ENCODE measurements around the gene RGMA. TPM values are rescaled to one million over a fixed set of nuclear protein-coding genes. Genes with fewer than 3 reads are reported as not detected.

The RGMA gene
- total and polyA plus RNA-seq, 5 experiments from 2014 or later, result not detected

- H3K27me3 Mint-ChIP-seq, result peaks cover 0 to 3% (median 0%) of the 10 kb centered on the region in 5 donors
- peaks cover 0 to 8% (median 6%) of the 10 kb centered on the region in 3 donors for H3K36me3 Mint-ChIP-seq
- peaks cover 10 to 44% (median 38%) of the 10 kb centered on the region in 4 donors for H3K4me1 Mint-ChIP-seq
- H3K4me3 Mint-ChIP-seq, result peak overlapping the region in 6 of 10 donors; percentile 2 to 67 (median 43)
- DNase-seq (no peak), ATAC-seq (no peak)
- peak overlapping the region in 9 of 10 donors; percentile 15 to 92 (median 65) for H3K27ac Mint-ChIP-seq
- POLR2A ChIA-PET, result no interaction called here
- H3K9me3 Mint-ChIP-seq, result peaks cover 0 to 13% (median 4%) of the 10 kb centered on the region in 9 donors
Observed at GRCh38 chr15:93049233-93049632, 39.8 kb downstream of the RGMA start.

DNA sequence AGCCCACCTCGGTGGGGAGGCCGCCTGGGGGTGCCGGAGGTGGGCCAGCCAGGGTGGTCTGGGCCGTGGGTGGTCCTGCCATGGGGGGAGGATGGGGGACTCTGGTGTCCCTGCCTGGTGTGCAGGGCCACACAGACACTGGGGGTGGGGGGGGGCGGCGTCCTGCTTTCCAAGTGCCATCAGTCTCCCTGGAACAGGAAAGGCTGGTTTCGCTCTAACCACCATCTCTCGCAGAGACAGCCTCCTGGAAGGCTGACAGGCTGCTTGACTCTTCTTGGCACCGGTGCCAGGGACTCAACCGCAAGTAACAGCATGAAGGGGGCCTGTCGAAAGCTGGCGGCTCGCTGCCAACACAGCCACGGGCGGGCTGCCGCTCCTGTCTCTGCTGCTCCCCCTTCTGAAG is 40.3 kb downstream of the RGMA start:
- POLR2A ChIA-PET, result no interaction called here
- H3K9me3 Mint-ChIP-seq, result peaks cover 0 to 13% (median 4%) of the 10 kb centered on the region in 9 donors
- peak; percentile 53 for ATAC-seq
- H3K4me3 Mint-ChIP-seq, result peak overlapping the region in 7 of 10 donors; percentile 2 to 67 (median 22)
- peak in 2 of 10 donors; percentile 23 to 42 for DNase-seq
- H3K36me3 Mint-ChIP-seq, result peaks cover 0 to 8% (median 6%) of the 10 kb centered on the region in 3 donors
- H3K27ac Mint-ChIP-seq, result peak overlapping the region in 8 of 10 donors; percentile 11 to 92 (median 58)
- peaks cover 10 to 44% (median 38%) of the 10 kb centered on the region in 4 donors for H3K4me1 Mint-ChIP-seq
- H3K27me3 Mint-ChIP-seq, result peaks cover 0 to 3% (median 0%) of the 10 kb centered on the region in 5 donors

DNA sequence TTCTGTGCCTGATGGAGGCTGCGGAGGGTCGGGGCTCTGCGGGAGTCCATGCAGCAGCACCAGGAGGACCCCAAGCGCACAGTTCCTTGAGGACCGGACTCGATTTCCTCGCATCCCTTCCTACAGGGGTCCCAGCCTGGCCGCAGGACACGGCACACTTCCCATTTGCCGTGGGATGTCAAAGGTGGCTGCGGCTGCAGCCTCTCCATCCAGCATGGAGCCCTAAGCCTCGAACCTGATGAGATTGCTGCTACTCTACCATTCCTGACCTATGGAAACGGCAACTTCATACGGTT is 40.6 kb downstream of the RGMA start:
- Mint-ChIP-seq H3K4me1 (peaks cover 10 to 44% (median 38%) of the 10 kb centered on the region in 4 donors), H3K27ac (peak overlapping the region in 4 of 10 donors; percentile 75 to 91 (median 89)), H3K4me3 (peak overlapping the region in 3 of 10 donors; percentile 22 to 64 (median 64)), H3K27me3 (peaks cover 0 to 3% (median 0%) of the 10 kb centered on the region in 5 donors), H3K36me3 (peaks cover 0 to 8% (median 6%) of the 10 kb centered on the region in 3 donors), H3K9me3 (peaks cover 0 to 13% (median 4%) of the 10 kb centered on the region in 9 donors)
- DNase-seq (no peak), ATAC-seq (no peak)
- POLR2A ChIA-PET, result no interaction called here

- POLR2A ChIA-PET, result interaction anchor here (1.2 to 1.4 kb wide), 2 partner anchors 12 to 18 kb away, joined by 4 to 5 read pairs; no protein-coding TSS in a partner anchor
- peaks cover 0 to 8% (median 6%) of the 10 kb centered on the region in 3 donors for H3K36me3 Mint-ChIP-seq
- H3K27me3 Mint-ChIP-seq, result peaks cover 0 to 2% (median under 1%) of the 10 kb centered on the region in 5 donors
- H3K4me1 Mint-ChIP-seq, result peaks cover 10 to 44% (median 38%) of the 10 kb centered on the region in 4 donors
- peak overlapping the region; percentile 3 to 91 (median 80) for H3K27ac Mint-ChIP-seq
- peaks cover 0 to 13% (median 4%) of the 10 kb centered on the region in 9 donors for H3K9me3 Mint-ChIP-seq
- H3K4me3 Mint-ChIP-seq, result peak overlapping the region in 8 of 10 donors; percentile 32 to 83 (median 64)
- peak in 7 of 10 donors; percentile 9 to 55 (median 37) for DNase-seq
- ATAC-seq, result peak; percentile 81 to 82
Observed at GRCh38 chr15:93047621-93048425, 41.2 kb downstream of the RGMA start.

GRCh38 chr15:93046721-93047120 is 42.3 kb downstream of the RGMA start:
- POLR2A ChIA-PET, result interaction anchor here (1.4 kb wide), 1 partner anchor 11 kb away, joined by 4 read pairs; no protein-coding TSS in a partner anchor
- H3K27ac Mint-ChIP-seq, result peak overlapping the region in 7 of 10 donors; percentile 29 to 86 (median 55)
- H3K36me3 Mint-ChIP-seq, result peaks cover 0 to 8% (median 6%) of the 10 kb centered on the region in 3 donors

GRCh38 chr15:93046120-93046519 is 42.9 kb downstream of the RGMA start:
- peaks cover 0 to 13% (median 4%) of the 10 kb centered on the region in 9 donors for H3K9me3 Mint-ChIP-seq
- POLR2A ChIA-PET, result no interaction called here
- DNase-seq, result no peak
- peaks cover 0 to 8% (median 6%) of the 10 kb centered on the region in 3 donors for H3K36me3 Mint-ChIP-seq
- H3K4me3 Mint-ChIP-seq, result peak overlapping the region in 5 of 10 donors; percentile 7 to 66 (median 28)
- H3K27me3 Mint-ChIP-seq, result peaks cover 0 to 2% (median under 1%) of the 10 kb centered on the region in 5 donors
- H3K4me1 Mint-ChIP-seq, result peaks cover 10 to 44% (median 38%) of the 10 kb centered on the region in 4 donors
- ATAC-seq, result no peak
- peak overlapping the region in 6 of 10 donors; percentile 5 to 86 (median 48) for H3K27ac Mint-ChIP-seq

More at GRCh38 chr15:93046721-93047120, 42.3 kb downstream of the RGMA start:
- Mint-ChIP-seq H3K9me3 (peaks cover 0 to 13% (median 4%) of the 10 kb centered on the region in 9 donors), H3K27me3 (peaks cover 0 to 2% (median 0%) of the 10 kb centered on the region in 5 donors), H3K4me3 (peak overlapping the region in 6 of 10 donors; percentile 20 to 66 (median 38)), H3K4me1 (peaks cover 10 to 44% (median 38%) of the 10 kb centered on the region in 4 donors)
- ATAC-seq (no peak), DNase-seq (no peak)

DNA sequence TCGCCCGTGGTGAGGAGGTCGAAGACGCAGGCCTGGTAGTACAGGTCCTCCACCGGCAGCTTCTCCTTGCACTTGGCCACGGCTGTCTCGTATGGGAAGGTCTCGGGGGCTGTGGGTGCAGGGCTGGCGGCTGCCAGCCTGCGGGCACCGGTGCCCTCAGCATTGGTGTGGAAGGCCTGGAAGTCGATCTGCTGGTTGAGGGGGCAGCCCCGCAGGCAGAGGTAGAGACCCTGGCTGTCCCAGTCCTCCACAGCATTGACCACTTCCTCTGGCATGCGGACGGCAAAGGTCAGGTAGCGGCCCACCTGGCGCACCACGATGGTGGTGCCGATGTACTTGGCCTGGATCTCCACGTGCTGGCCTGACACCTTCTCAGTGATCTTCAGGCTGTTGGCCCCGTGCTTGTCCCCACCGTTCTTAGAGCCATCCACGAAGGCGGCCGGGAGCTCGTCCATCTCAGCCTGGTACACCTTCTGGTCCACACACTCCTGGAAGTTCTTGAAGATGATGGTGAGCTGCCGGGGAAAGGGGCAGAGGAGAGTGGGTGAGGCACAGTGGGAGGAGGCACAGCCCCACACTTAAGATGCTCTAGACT is 43.7 kb downstream of the RGMA start:
- ATAC-seq, result no peak
- no peak for DNase-seq
- peak overlapping the region in 1 of 10 donors; percentile 7 for H3K27ac Mint-ChIP-seq
- peaks cover 0 to 8% (median 6%) of the 10 kb centered on the region in 3 donors for H3K36me3 Mint-ChIP-seq
- peaks cover 0 to 13% (median 4%) of the 10 kb centered on the region in 9 donors for H3K9me3 Mint-ChIP-seq
- peaks cover 0 to 9% (median 1%) of the 10 kb centered on the region in 5 donors for H3K27me3 Mint-ChIP-seq
- peaks cover 10 to 41% (median 38%) of the 10 kb centered on the region in 4 donors for H3K4me1 Mint-ChIP-seq
- POLR2A ChIA-PET, result interaction anchor here (1.2 kb wide), 1 partner anchor 15 kb away, joined by 3 read pairs; no protein-coding TSS in a partner anchor
- no peak overlapping the region for H3K4me3 Mint-ChIP-seq

GRCh38 chr15:93044301-93045190 is 44.5 kb downstream of the RGMA start:
- H3K9me3 Mint-ChIP-seq, result peaks cover 0 to 13% (median 4%) of the 10 kb centered on the region in 9 donors
- H3K4me1 Mint-ChIP-seq, result peaks cover 10 to 35% (median 33%) of the 10 kb centered on the region in 4 donors
- peak overlapping the region in 1 of 10 donors; percentile 35 for H3K27ac Mint-ChIP-seq
- POLR2A ChIA-PET, result interaction anchor here (1.2 kb wide), 1 partner anchor 14 kb away, joined by 3 read pairs; no protein-coding TSS in a partner anchor
- no peak overlapping the region for H3K4me3 Mint-ChIP-seq
- peaks cover 0 to 10% (median 1%) of the 10 kb centered on the region in 5 donors for H3K27me3 Mint-ChIP-seq
- no peak for DNase-seq
- ATAC-seq, result no peak
- peaks cover 0 to 8% (median 6%) of the 10 kb centered on the region in 3 donors for H3K36me3 Mint-ChIP-seq

DNA sequence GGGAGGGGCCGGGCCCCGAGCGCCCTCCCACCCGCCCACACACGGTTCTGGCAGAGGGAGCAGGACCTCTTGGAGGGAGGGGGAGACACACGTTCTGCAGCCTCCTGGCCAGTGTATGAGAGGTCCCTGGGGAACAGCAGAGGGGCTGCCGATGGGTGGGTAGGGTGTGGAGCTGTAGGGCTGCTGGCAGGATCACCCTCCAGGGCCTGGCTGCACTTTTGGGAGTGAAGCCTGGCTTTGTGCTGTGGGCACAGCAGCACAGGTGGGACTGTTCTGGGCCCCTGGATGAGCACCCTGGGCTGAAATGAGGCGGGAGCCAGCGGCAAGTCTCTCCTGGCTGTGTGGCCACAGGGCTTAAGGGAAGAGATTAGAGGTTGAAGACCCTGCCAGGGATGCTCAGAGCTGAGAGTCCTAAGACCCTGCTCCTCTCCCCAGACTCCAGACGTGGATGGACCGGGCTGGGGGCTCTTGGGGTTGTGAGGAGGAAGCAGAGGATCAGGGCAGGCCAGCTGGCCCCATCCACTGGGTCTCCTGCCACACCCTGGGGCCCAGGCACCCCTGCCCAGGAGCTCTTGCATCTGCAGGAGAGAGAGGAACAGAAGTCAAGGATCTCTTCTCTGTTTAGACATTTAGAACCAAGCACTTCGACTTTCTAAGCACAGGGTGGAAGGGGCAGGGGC is 45.2 kb downstream of the RGMA start:
- POLR2A ChIA-PET, result no interaction called here
- Mint-ChIP-seq H3K27ac (peak overlapping the region in 2 of 10 donors; percentile 35 to 71), H3K4me1 (peaks cover 6 to 27% (median 25%) of the 10 kb centered on the region in 4 donors), H3K4me3 (no peak overlapping the region), H3K27me3 (peaks cover 0 to 10% (median 1%) of the 10 kb centered on the region in 5 donors), H3K36me3 (peaks cover 0 to 8% (median 6%) of the 10 kb centered on the region in 3 donors), H3K9me3 (peaks cover 0 to 13% (median 4%) of the 10 kb centered on the region in 9 donors)
- ATAC-seq (no peak), DNase-seq (peak in 1 of 10 donors; percentile 41)

GRCh38 chr15:93042691-93043378 is 46.2 kb downstream of the RGMA start:
- Mint-ChIP-seq H3K27me3 (peaks cover 0 to 10% (median 1%) of the 10 kb centered on the region in 5 donors), H3K9me3 (peaks cover 0 to 13% (median 4%) of the 10 kb centered on the region in 9 donors), H3K27ac (peak overlapping the region in 1 of 10 donors; percentile 32), H3K4me3 (no peak overlapping the region), H3K36me3 (peaks cover 0 to 8% (median 6%) of the 10 kb centered on the region in 3 donors), H3K4me1 (peaks cover 3 to 18% (median 17%) of the 10 kb centered on the region in 4 donors)
- no peak for ATAC-seq
- POLR2A ChIA-PET, result no interaction called here
- peak in 1 of 10 donors; percentile 16 for DNase-seq

Measured in naive thymus-derived CD8-positive, alpha-beta T cell (primary cell).